ENCODE results near the gene ALX4. TPM values are rescaled to one million over a fixed set of nuclear protein-coding genes. Genes with fewer than 3 reads are reported as not detected.

Gene ALX4
- total and polyA plus RNA-seq, 9 of the 15 experiments (the other 6 are each of a cell fraction or from before 2014, with no cell fraction given): 0.07 to 1.2 (median 0.33) TPM

GRCh38 chr11:44348114-44348513 lies 38.2 kb upstream of the ALX4 start:
- Histone ChIP-seq H4K20me1 (replicated peaks; ENCODE audit: control insufficient read depth, insufficient read depth, low read length) (no peaks in the 10 kb centered on the region), H3K4me1 (replicated peaks in 1 of 2; ENCODE audit: control insufficient read depth in 2 of 2, insufficient read depth in 2 of 2, low read length in 2 of 2) (peaks cover 7 to 8% of the 10 kb centered on the region in 2 experiments; a peak in 4 of 5 replicates), H3K27me3 (ENCODE audit: control insufficient read depth in 2 of 2, insufficient read depth in 2 of 2, low read length in 2 of 2) (no peaks in the 10 kb centered on the region), H3K27ac (ENCODE audit: extremely low read depth, low read depth, low read length) (no peak overlapping the region), H3K79me2 (ENCODE audit: control insufficient read depth, insufficient read depth, low read length) (no peaks in the 10 kb centered on the region), H3K9ac (ENCODE audit: insufficient read depth in 1 of 2, low read depth in 2 of 2, low read length in 2 of 2) (no peak overlapping the region), H3K4me3 (no peak overlapping the region), H3K4me2 (ENCODE audit: insufficient read depth, low read length) (no peak overlapping the region), H3K36me3 (ENCODE audit: control insufficient read depth, insufficient read depth, low read length) (no peaks in the 10 kb centered on the region), H2AFZ (ENCODE audit: low read depth, low read length) (no peak overlapping the region), H3K9me1 (ENCODE audit: control insufficient read depth, insufficient read depth, low read length) (no peaks in the 10 kb centered on the region), H3K9me3 (replicated peaks; ENCODE audit: control insufficient read depth, insufficient read depth, low read depth, low read length) (no peaks in the 10 kb centered on the region)
- 45% methylated on average over 2 of the region's 2 CpGs for WGBS (ENCODE audit: insufficient coverage, low coverage, missing lambda C conversion rate)
- BruUV-seq (replicated peaks): no TSS peak
- intact Hi-C loops (cut with micrococcal nuclease) (no loop called here), in situ Hi-C loops (cut with MboI) (no loop called here)
- no peak for ATAC-seq
- POLR2A ChIA-PET: no interaction called here
- no peak for FAIRE-seq
- no peak for DNase-seq (ENCODE audit: extremely low read depth in 1 of 4, low spot score in 3 of 4)
- no peak for TF ChIP-seq POLR2B (IDR thresholded peaks at IDR 0.05; ENCODE audit: low read depth, partially characterized antibody)
- no peak for TF ChIP-seq PHF21A (IDR thresholded peaks at IDR 0.05; ENCODE audit: borderline replicate concordance, low read depth)
- TF ChIP-seq CEBPB (tag; IDR thresholded peaks at IDR 0.05): peak; percentile 78
- TF ChIP-seq NUFIP1 (IDR thresholded peaks at IDR 0.05; ENCODE audit: partially characterized antibody): no peak
- no peak for TF ChIP-seq ZNF583 (CRISPR knock-in tag; IDR thresholded peaks at IDR 0.05)
- 0 out of 2 replicates have a peak, but pooled peaks have one; percentile 25 for TF ChIP-seq ESRRA (IDR thresholded peaks at IDR 0.05; ENCODE audit: borderline replicate concordance, low read depth)
- no peak for TF ChIP-seq ZNF655 (CRISPR knock-in tag; IDR thresholded peaks at IDR 0.05)
- TF ChIP-seq RBM25 (IDR thresholded peaks at IDR 0.05; ENCODE audit: low read depth, low read length, severe bottlenecking): peak; percentile 63
- no peak for TF ChIP-seq CEBPG (CRISPR knock-in tag; IDR thresholded peaks at IDR 0.05)
- TF ChIP-seq CEBPG (tag; conservative IDR thresholded peaks at IDR 0.05 in 1 of 2, IDR thresholded peaks at IDR 0.05 in 1 of 2): peak; percentile 34 to 40; a peak in 2 of 4 replicates
- CTCF ChIA-PET (ENCODE audit: low intra/inter-chr PET ratio): no interaction called here
